Liver (tissue), 9 donors: ENCODE results near the gene CDKL2. TPM values are rescaled to one million over a fixed set of nuclear protein-coding genes. Genes with fewer than 3 reads are reported as not detected.

Experiments used
- DNase-seq: peaks from one replicate; pipeline ENCODE4 v3.0.0-alpha.2; 2017; ENCODE audit warnings: low spot score
- H3K27ac ChIP-seq, 2 donors: one replicate each; pipeline ENCODE4 v1.7.0; 2013; ENCODE audit warnings: inconsistent platforms in 2 of 2, low read length in 2 of 2, control low read depth in 1 of 2, low read depth in 1 of 2, mild to moderate bottlenecking in 1 of 2
- H3K27me3 ChIP-seq, 4 donors: one replicate each; pipeline versions ENCODE4 v1.6.1 to v1.7.0; 2013; ENCODE audit warnings: low read length in 3 of 4, inconsistent platforms in 1 of 4, mild to moderate bottlenecking in 1 of 4, moderate library complexity in 1 of 4; ENCODE audit not compliant: control insufficient read depth in 4 of 4, insufficient read depth in 4 of 4
- H3K36me3 ChIP-seq, 4 donors: one replicate each; pipeline versions ENCODE4 v1.6.1 to v1.7.0; 2013; ENCODE audit warnings: low read length in 3 of 4, mild to moderate bottlenecking in 3 of 4, low read depth in 1 of 4, moderate library complexity in 1 of 4; ENCODE audit not compliant: control insufficient read depth in 4 of 4, insufficient read depth in 3 of 4
- H3K4me1 ChIP-seq, 4 donors: one replicate each; pipeline versions ENCODE4 v1.6.1 to v1.7.0; 2013; ENCODE audit warnings: low read length in 3 of 4, mild to moderate bottlenecking in 3 of 4, moderate library complexity in 1 of 4; ENCODE audit not compliant: control insufficient read depth in 4 of 4, insufficient read depth in 4 of 4
- H3K4me3 ChIP-seq, 3 donors: one replicate each; pipeline versions ENCODE4 v1.6.1 to v1.7.0; 2013; ENCODE audit warnings: low read length in 3 of 3, control low read depth in 1 of 3, low read depth in 1 of 3, mild to moderate bottlenecking in 1 of 3
- H3K9ac ChIP-seq, 2 donors: one replicate each; pipeline ENCODE4 v1.7.0; 2013; ENCODE audit warnings: low read length in 2 of 2, mild to moderate bottlenecking in 2 of 2, moderate library complexity in 2 of 2, control low read depth in 1 of 2, low read depth in 1 of 2
- H3K9me3 ChIP-seq, 4 donors: one replicate each; pipeline versions ENCODE4 v1.6.1 to v1.7.0; 2013; ENCODE audit warnings: low read length in 3 of 4; ENCODE audit not compliant: control insufficient read depth in 4 of 4
- ATF3 ChIP-seq: IDR thresholded peaks from 2 replicates; pipeline ENCODE4 v1.6.1; 2016; ENCODE audit warnings: antibody characterized with exemption
- EGR1 ChIP-seq, 2 donors: IDR thresholded peaks; 2 replicates each; pipeline ENCODE4 v1.6.1; 2016 to 2018; ENCODE audit warnings: antibody characterized with exemption in 2 of 2, low read depth in 2 of 2
- GABPA ChIP-seq, 2 donors: IDR thresholded peaks in 1 of 2; conservative IDR thresholded peaks in 1 of 2; 2 replicates each; pipeline ENCODE4 v1.6.1; 2016; ENCODE audit warnings: antibody characterized with exemption in 2 of 2, mild to moderate bottlenecking in 1 of 2, moderate library complexity in 1 of 2
- HNF4G ChIP-seq: IDR thresholded peaks from 2 replicates; pipeline ENCODE4 v1.6.1; 2016; ENCODE audit warnings: antibody characterized with exemption
- JUND ChIP-seq, 2 donors: IDR thresholded peaks; 2 replicates each; pipeline ENCODE4 v1.6.1; 2016; ENCODE audit warnings: antibody characterized with exemption in 2 of 2
- MAX ChIP-seq: IDR thresholded peaks from 2 replicates; pipeline ENCODE4 v1.6.1; 2016; ENCODE audit warnings: antibody characterized with exemption
- NR2F2 ChIP-seq: IDR thresholded peaks from 2 replicates; pipeline ENCODE4 v1.6.1; 2016; ENCODE audit warnings: antibody characterized with exemption
- RAD21 ChIP-seq, 2 donors: IDR thresholded peaks; 2 replicates each; pipeline ENCODE4 v1.6.1; 2016; ENCODE audit warnings: antibody characterized with exemption in 2 of 2, mild to moderate bottlenecking in 2 of 2
- RXRA ChIP-seq, 2 donors: IDR thresholded peaks; 2 replicates each; pipeline ENCODE4 v1.6.1; 2017 to 2018; ENCODE audit warnings: antibody characterized with exemption in 2 of 2, mild to moderate bottlenecking in 1 of 2
- SP1 ChIP-seq: IDR thresholded peaks from 2 replicates; pipeline ENCODE4 v1.6.1; 2018; ENCODE audit warnings: antibody characterized with exemption, mild to moderate bottlenecking
- TAF1 ChIP-seq: conservative IDR thresholded peaks from 2 replicates; pipeline ENCODE4 v1.6.1; 2016; ENCODE audit warnings: antibody characterized with exemption, mild to moderate bottlenecking
- YY1 ChIP-seq: IDR thresholded peaks from 2 replicates; pipeline ENCODE4 v1.6.1; 2016; ENCODE audit warnings: antibody characterized with exemption, mild to moderate bottlenecking
- ZBTB33 ChIP-seq: IDR thresholded peaks from 2 replicates; pipeline ENCODE4 v1.6.1; 2016; ENCODE audit warnings: antibody characterized with exemption
- WGBS: extraction: QIAGEN DNeasy Blood & Tissue Kit; methylation state at CpG from one replicate; pipeline ENCODE4 v1.1.7; 2013; 5-methylcytosine and 5-hydroxymethylcytosine counted together
- polyA plus RNA-seq, 2 donors: library from polyadenylated mRNA; stranded (reverse) in 1 of 2; unstranded in 1 of 2; fragments of 200-250 nt in 1 of 2; fragments of >200 nt in 1 of 2; fragmentation: Nextera tagmentation in 1 of 2; extraction: Ambion mirVana in 1 of 2; gene quantifications; one replicate each; pipeline versions ENCODE4 v1.2.1 to v1.2.3, GENCODE V29; 2013 to 2015
- total RNA-seq, 2 donors: library from RNA; depleted of rRNA; stranded (reverse); fragments of >200 nt; gene quantifications; one replicate each; pipeline ENCODE4 v1.2.3, GENCODE V29; 2014
- donor health status: healthy.
- donor health status: healthy.
- donor health status: healthy.
- donor health status: healthy.
- donor health status: healthy.

CDKL2 gene
- total and polyA plus RNA-seq, 4 donors, result 0.02 to 0.14 (median 0.08) TPM; not detected in 1

- 95% methylated on average over 1 of the region's 1 CpG for WGBS
- Histone ChIP-seq H3K4me1 (no peaks in the 10 kb centered on the region), H3K27ac (no peak overlapping the region), H3K27me3 (no peaks in the 10 kb centered on the region), H3K4me3 (no peak overlapping the region), H3K36me3 (no peaks in the 10 kb centered on the region), H3K9ac (no peak overlapping the region), H3K9me3 (no peaks in the 10 kb centered on the region)
- no peak for DNase-seq
- TF ChIP-seq HNF4G (no peak), ZBTB33 (no peak), TAF1 (no peak), GABPA (IDR thresholded peaks at IDR 0.05 in 1 of 2, conservative IDR thresholded peaks at IDR 0.05 in 1 of 2) (no peak), SP1 (no peak), NR2F2 (no peak), RAD21 (IDR thresholded peaks at IDR 0.05) (no peak)
These were observed 7.5 kb upstream of the CDKL2 start for GRCh38 chr4:75637827-75638226.

- WGBS, result 95% methylated on average over 1 of the region's 1 CpG
- DNase-seq, result no peak
- no peak for TF ChIP-seq RXRA (IDR thresholded peaks at IDR 0.05)
- no peak for TF ChIP-seq YY1
- TF ChIP-seq MAX, result no peak
- no peak for TF ChIP-seq EGR1 (IDR thresholded peaks at IDR 0.05; ENCODE audit: low read depth in 2 of 2)
- TF ChIP-seq RAD21 (IDR thresholded peaks at IDR 0.05), result no peak
- no peak overlapping the region for H3K27ac ChIP-seq
- no peak overlapping the region for H3K9ac ChIP-seq
- H3K27me3 ChIP-seq, result no peaks in the 10 kb centered on the region
- no peak overlapping the region for H3K4me3 ChIP-seq
- no peaks in the 10 kb centered on the region for H3K4me1 ChIP-seq
- no peaks in the 10 kb centered on the region for H3K9me3 ChIP-seq
- no peaks in the 10 kb centered on the region for H3K36me3 ChIP-seq
These were observed 6.8 kb upstream of the CDKL2 start for GRCh38 chr4:75637176-75637575.

- H3K36me3 ChIP-seq, result no peaks in the 10 kb centered on the region
- H3K4me1 ChIP-seq, result peaks cover 2 to 7% (median 4%) of the 10 kb centered on the region in 4 donors
- H3K9ac ChIP-seq, result no peak overlapping the region
- DNase-seq, result no peak
- no peak overlapping the region for H3K27ac ChIP-seq
- TF ChIP-seq HNF4G, result no peak
- H3K9me3 ChIP-seq, result no peaks in the 10 kb centered on the region
- 92% methylated on average over 2 of the region's 2 CpGs for WGBS
- no peaks in the 10 kb centered on the region for H3K27me3 ChIP-seq
- H3K4me3 ChIP-seq, result no peak overlapping the region
These were observed 4.6 kb upstream of the CDKL2 start for GRCh38 chr4:75634951-75635350.

- H3K27me3 ChIP-seq, result no peaks in the 10 kb centered on the region
- H3K9me3 ChIP-seq, result no peaks in the 10 kb centered on the region
- no peak overlapping the region for H3K4me3 ChIP-seq
- DNase-seq, result no peak
- H3K27ac ChIP-seq, result no peak overlapping the region
- TF ChIP-seq HNF4G (no peak), TAF1 (no peak), YY1 (no peak), ATF3 (no peak), GABPA (IDR thresholded peaks at IDR 0.05 in 1 of 2, conservative IDR thresholded peaks at IDR 0.05 in 1 of 2) (no peak), EGR1 (IDR thresholded peaks at IDR 0.05; ENCODE audit: low read depth in 2 of 2) (no peak), RAD21 (IDR thresholded peaks at IDR 0.05) (no peak), JUND (IDR thresholded peaks at IDR 0.05) (no peak), SP1 (no peak), ZBTB33 (no peak)
- H3K9ac ChIP-seq, result no peak overlapping the region
- peaks cover 2 to 8% (median 5%) of the 10 kb centered on the region in 4 donors for H3K4me1 ChIP-seq
- H3K36me3 ChIP-seq, result no peaks in the 10 kb centered on the region
- WGBS, result 87% methylated on average over 3 of the region's 3 CpGs
These were observed 4.0 kb upstream of the CDKL2 start for GRCh38 chr4:75634281-75634680.
